ENCODE measurements around the gene SERPINB10. TPM values are rescaled to one million over a fixed set of nuclear protein-coding genes. Genes with fewer than 3 reads are reported as not detected.

Gene SERPINB10
- total RNA-seq, 1 experiment from 2014 or later = not detected

GRCh38 chr18:63897072-63897471 is 10.7 kb upstream of the SERPINB10 start (continued):
- TF ChIP-seq ERG (CRISPR knock-in tag; IDR thresholded peaks at IDR 0.05) = no peak

GRCh38 chr18:63899206-63899605 is 8.6 kb upstream of the SERPINB10 start:
- ATAC-seq = no peak
- POLR2A ChIA-PET = no interaction called here
- no peaks in the 10 kb centered on the region for H3K9me3 Mint-ChIP-seq

GRCh38 chr18:63903851-63904570 is 3.7 kb upstream of the SERPINB10 start:
- DNase-seq (ENCODE audit: low spot score) (no peak), ATAC-seq (no peak)
- H3K27ac Mint-ChIP-seq = no peak overlapping the region
- POLR2A ChIA-PET = no interaction called here
- CTCF ChIA-PET = no interaction called here
- TF ChIP-seq ZNF671 (CRISPR knock-in tag; IDR thresholded peaks at IDR 0.05) = no peak
- TF ChIP-seq MLX (CRISPR knock-in tag; IDR thresholded peaks at IDR 0.05) = no peak
- no peak for TF ChIP-seq PRDM15 (CRISPR knock-in tag; IDR thresholded peaks at IDR 0.05)
- no peak for TF ChIP-seq USF1 (CRISPR knock-in tag; IDR thresholded peaks at IDR 0.05)
- TF ChIP-seq FOXK1 (CRISPR knock-in tag; IDR thresholded peaks at IDR 0.05) = no peak
- TF ChIP-seq IRF2 (CRISPR knock-in tag; IDR thresholded peaks at IDR 0.05; ENCODE audit: borderline replicate concordance, low read depth) = no peak
- TF ChIP-seq CBFB (CRISPR knock-in tag; IDR thresholded peaks at IDR 0.05; ENCODE audit: low read depth) = no peak
- TF ChIP-seq JAZF1 (CRISPR knock-in tag; IDR thresholded peaks at IDR 0.05) = no peak
- TF ChIP-seq ZNF138 (CRISPR knock-in tag; conservative IDR thresholded peaks at IDR 0.05) = no peak
- no peak for TF ChIP-seq TCF7 (CRISPR knock-in tag; IDR thresholded peaks at IDR 0.05; ENCODE audit: low read depth)
- no peak for TF ChIP-seq FOXJ3 (CRISPR knock-in tag; IDR thresholded peaks at IDR 0.05; ENCODE audit: borderline replicate concordance)
- TF ChIP-seq GABPB1 (CRISPR knock-in tag; IDR thresholded peaks at IDR 0.05) = no peak
- no peak overlapping the region for H3K4me3 Mint-ChIP-seq
- peaks cover 17% of the 10 kb centered on the region for H3K9me3 Mint-ChIP-seq
- H3K27me3 Mint-ChIP-seq (ENCODE audit: low read depth) = no peaks in the 10 kb centered on the region
- peaks cover 13% of the 10 kb centered on the region for H3K4me1 Mint-ChIP-seq
- peaks cover 13% of the 10 kb centered on the region for H3K36me3 Mint-ChIP-seq

More at GRCh38 chr18:63899206-63899605, 8.6 kb upstream of the SERPINB10 start:
- H3K27me3 Mint-ChIP-seq (ENCODE audit: low read depth) = no peaks in the 10 kb centered on the region
- DNase-seq (ENCODE audit: low spot score) = no peak
- H3K36me3 Mint-ChIP-seq = 0 out of 2 replicates have a peak, but pooled peaks cover 2% of the 10 kb centered on the region
- H3K27ac Mint-ChIP-seq = no peak overlapping the region; the same call in 1 of the 2 replicates
- TF ChIP-seq ARID4B (CRISPR knock-in tag; IDR thresholded peaks at IDR 0.05; ENCODE audit: borderline replicate concordance) = no peak
- TF ChIP-seq ESRRA (CRISPR knock-in tag; IDR thresholded peaks at IDR 0.05; ENCODE audit: borderline replicate concordance) = no peak
- no peak for TF ChIP-seq USF1 (CRISPR knock-in tag; IDR thresholded peaks at IDR 0.05)
- H3K4me1 Mint-ChIP-seq = peaks cover 6% of the 10 kb centered on the region
- H3K4me3 Mint-ChIP-seq = no peak overlapping the region
- CTCF ChIA-PET = no interaction called here
